ENCODE results near the gene AKNA.

AKNA gene

GRCh38 chr9:114291064-114291474, 96.7 kb downstream of the AKNA start:
- FAIRE-seq (peak; percentile 71), DNase-seq (ENCODE audit: extremely low spot score, insufficient read length, low read depth) (peak; percentile 37)

GRCh38 chr9:114290561-114290986, 97.2 kb downstream of the AKNA start:
- DNase-seq (ENCODE audit: extremely low spot score, insufficient read length, low read depth), result no peak
- FAIRE-seq, result no peak

GRCh38 chr9:114289571-114290481, 98.0 kb downstream of the AKNA start:
- no peak for DNase-seq (ENCODE audit: extremely low spot score, insufficient read length, low read depth)
- no peak for FAIRE-seq

GRCh38 chr9:114289106-114289505, 98.7 kb downstream of the AKNA start:
- FAIRE-seq, result no peak

GRCh38 chr9:114288193-114289091, 99.3 kb downstream of the AKNA start:
- DNase-seq (ENCODE audit: extremely low spot score, insufficient read length, low read depth) (no peak), FAIRE-seq (no peak)

More at GRCh38 chr9:114289106-114289505, 98.7 kb downstream of the AKNA start:
- no peak for DNase-seq (ENCODE audit: extremely low spot score, insufficient read length, low read depth)

GRCh38 chr9:114287763-114288192, 100.0 kb downstream of the AKNA start:
- no peak for FAIRE-seq
- DNase-seq (ENCODE audit: extremely low spot score, insufficient read length, low read depth), result no peak

GRCh38 chr9:114287001-114287762, 100.6 kb downstream of the AKNA start:
- no peak for FAIRE-seq

GRCh38 chr9:114286146-114286679, 101.6 kb downstream of the AKNA start:
- FAIRE-seq, result no peak
- no peak for DNase-seq (ENCODE audit: extremely low spot score, insufficient read length, low read depth)

More at GRCh38 chr9:114287001-114287762, 100.6 kb downstream of the AKNA start:
- no peak for DNase-seq (ENCODE audit: extremely low spot score, insufficient read length, low read depth)

GRCh38 chr9:114285166-114285867, 102.5 kb downstream of the AKNA start:
- FAIRE-seq (no peak), DNase-seq (ENCODE audit: extremely low spot score, insufficient read length, low read depth) (no peak)

- no peak for FAIRE-seq
Observed at GRCh38 chr9:114284316-114285060, 103.3 kb downstream of the AKNA start.

More at GRCh38 chr9:114284316-114285060, 103.3 kb downstream of the AKNA start:
- DNase-seq (ENCODE audit: extremely low spot score, insufficient read length, low read depth), result no peak
